NCI-H2196 (cell line): Measurements from ENCODE around the gene DCLRE1A.

Source experiments
- DNase-seq: peaks from one replicate; lab custom pipeline; 2025; ENCODE audit not compliant: unreplicated experiment; lab: John Stamatoyannopoulos, UW

DCLRE1A gene

DNA sequence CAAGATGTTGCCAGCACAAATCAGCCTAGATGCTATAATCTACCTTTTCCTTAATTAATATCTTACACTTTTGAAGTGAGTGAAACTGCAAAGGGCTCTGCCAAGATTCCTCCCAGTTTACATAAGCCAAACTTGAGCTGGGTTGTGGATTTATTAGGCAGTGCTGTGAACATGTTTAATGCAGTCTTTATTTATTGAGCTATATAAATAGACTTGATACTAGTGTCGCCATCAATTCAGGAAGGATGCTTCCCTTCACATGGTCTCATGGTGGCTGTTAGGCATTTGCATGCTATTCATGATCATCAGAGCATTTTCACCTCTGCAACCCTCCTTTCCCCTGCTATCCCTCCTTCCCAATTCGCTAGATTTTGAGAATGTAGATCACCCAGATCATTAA lies 62.2 kb downstream of the DCLRE1A start:
- DNase-seq, result no peak

DNA sequence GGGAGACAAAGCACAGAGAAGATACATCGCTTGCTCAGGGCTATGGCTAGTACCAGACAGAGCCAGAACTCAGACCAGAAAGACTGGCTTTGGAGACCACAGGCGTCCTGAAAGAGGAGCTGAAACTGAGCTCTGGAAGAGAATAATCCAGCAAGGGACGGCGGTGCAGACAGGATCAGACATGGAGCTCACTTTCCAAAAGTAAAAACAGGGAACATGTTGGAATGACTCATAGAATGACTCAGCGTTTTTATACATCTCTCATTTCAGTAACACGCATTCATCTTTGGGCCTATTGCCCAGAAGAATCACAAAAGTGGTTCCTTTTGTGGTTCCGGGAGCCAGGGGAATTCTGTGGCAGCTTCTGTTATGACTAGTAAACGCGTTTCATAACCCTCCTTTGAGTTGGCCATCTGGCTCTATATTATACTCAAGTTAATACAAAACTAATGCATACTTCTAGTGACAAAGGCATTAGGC lies 65.2 kb downstream of the DCLRE1A start:
- DNase-seq, result no peak
